T47D (cell line): ENCODE data around the gene ERMAP.
A peak's percentile ranks its signal among the peaks of the same experiment; 100 is the strongest.
"Not testable (repeated sequence)": the region's sequence is repeated elsewhere in the genome, so short reads cannot be mapped to it uniquely, and the experiment has no call there.

ENCODE experiments used
- DNase-seq, 2 experiments: peaks; one replicate each; pipeline versions ENCODE4 v3.0.0 to v3.0.0-alpha.2; 2011 to 2012; ENCODE audit warnings: low read depth in 1 of 2, low spot score in 1 of 2
- JUND ChIP-seq: IDR thresholded peaks from 2 replicates; pipeline ENCODE4 v1.6.1; 2012; ENCODE audit warnings: low read depth
- in situ Hi-C: cut with HindIII; loops from 2 replicates; pipeline ENCODE4 v1.10.0; 2016; ENCODE audit warnings: low sequenced_read_pairs, low pct_unique_long_range_greater_than_20kb

The ERMAP gene

GRCh38 chr1:42784946-42785693 lies 31.8 kb upstream of the ERMAP start, which contains the start of gene TMEM269:
Gene TMEM269, plus strand, starts transcription at chr1:42784991. Its CDS starts 4,903 bp downstream, at chr1:42789894.
- in situ Hi-C loops, result no loop called here
- no peak for TF ChIP-seq JUND
- no peak for DNase-seq

DNA sequence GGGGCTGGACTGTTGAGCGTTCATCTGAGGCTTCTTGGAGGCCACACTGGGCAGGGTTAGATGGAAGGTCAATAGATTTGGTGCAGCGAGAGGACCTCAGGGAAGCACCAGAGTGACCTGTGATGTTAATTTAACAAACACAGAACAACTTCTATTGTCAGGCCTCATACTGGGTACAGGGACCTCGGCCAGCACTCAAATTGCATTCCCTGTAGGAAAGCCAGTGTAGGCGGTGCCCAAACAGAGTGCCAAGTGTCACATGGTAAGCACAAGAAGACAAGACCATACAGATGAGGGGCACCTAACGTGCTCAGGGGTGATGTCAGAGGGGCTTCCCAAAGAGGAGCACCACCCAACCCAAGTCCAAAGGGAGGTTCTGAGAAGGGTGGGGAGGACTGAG lies 30.8 kb upstream of the ERMAP start:
- no peak for DNase-seq
- no peak for TF ChIP-seq JUND
- in situ Hi-C loops, result no loop called here

DNA sequence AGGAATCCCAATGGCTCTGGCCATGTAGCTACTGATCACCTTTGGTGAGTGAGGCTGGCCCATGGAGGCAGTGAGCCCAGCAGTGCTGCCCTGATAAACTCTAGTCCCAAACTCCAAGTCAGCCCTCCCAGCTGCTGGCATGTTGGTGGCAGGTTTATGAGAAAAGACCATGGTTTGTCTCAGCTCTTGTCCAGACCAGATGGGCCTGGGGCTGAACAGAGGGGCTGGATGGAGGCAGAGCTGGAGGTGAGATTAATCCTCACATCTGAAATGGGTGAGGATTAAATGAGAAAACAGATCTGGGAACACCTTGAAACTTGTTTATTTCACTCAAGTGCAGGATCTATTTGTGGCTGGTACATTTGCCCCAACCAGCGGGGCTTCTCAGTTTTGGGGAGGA lies 28.9 kb upstream of the ERMAP start:
- in situ Hi-C loops, result no loop called here
- no peak for DNase-seq
- TF ChIP-seq JUND, result no peak

GRCh38 chr1:42793824-42794223 lies 23.1 kb upstream of the ERMAP start:
- no peak for TF ChIP-seq JUND
- DNase-seq, result no peak
- in situ Hi-C loops, result no loop called here

GRCh38 chr1:42797414-42797813 lies 19.5 kb upstream of the ERMAP start:
- no peak for DNase-seq
- in situ Hi-C loops, result no loop called here
- no peak for TF ChIP-seq JUND

GRCh38 chr1:42797979-42798378 lies 18.9 kb upstream of the ERMAP start:
- no peak for TF ChIP-seq JUND
- in situ Hi-C loops, result no loop called here
- DNase-seq, result no peak

DNA sequence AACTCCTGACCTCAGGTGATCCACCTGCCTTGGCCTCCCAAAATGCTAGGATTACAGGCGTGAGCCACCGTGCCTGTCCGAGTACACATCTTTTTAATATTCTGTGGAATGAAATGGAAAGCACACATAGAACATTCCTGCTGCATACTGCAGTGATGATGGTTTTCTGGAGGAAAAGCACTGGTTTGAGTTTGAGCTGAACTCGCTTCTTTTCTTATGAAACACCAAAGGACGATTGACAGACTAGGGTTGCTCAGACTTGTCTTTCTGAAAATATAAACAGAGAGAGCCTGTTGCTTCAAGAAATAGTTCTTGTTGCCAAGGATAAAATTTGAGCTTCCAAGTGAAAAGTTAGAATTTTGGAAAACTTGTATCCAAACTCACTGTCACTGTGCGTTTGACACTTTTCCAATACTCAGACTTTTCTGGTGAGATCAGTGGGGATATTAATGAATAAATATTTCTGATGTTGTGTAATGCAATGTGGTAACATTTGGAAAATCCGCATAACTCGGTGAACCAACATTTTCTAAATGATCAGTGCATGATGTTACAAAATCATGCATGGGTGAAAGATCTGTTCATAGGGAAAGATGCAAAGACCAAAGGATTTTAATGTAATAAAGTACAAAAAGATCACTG lies 15.0 kb upstream of the ERMAP start:
- in situ Hi-C loops, result no loop called here
- no peak for DNase-seq
- TF ChIP-seq JUND, result no peak

- in situ Hi-C loops, result no loop called here
- TF ChIP-seq JUND, result no peak
- no peak for DNase-seq
These were observed 10.8 kb upstream of the ERMAP start for GRCh38 chr1:42806171-42806570.

- TF ChIP-seq JUND, result no peak
- in situ Hi-C loops, result no loop called here
- no peak for DNase-seq
These were observed 10.3 kb upstream of the ERMAP start for GRCh38 chr1:42806593-42806992.

DNA sequence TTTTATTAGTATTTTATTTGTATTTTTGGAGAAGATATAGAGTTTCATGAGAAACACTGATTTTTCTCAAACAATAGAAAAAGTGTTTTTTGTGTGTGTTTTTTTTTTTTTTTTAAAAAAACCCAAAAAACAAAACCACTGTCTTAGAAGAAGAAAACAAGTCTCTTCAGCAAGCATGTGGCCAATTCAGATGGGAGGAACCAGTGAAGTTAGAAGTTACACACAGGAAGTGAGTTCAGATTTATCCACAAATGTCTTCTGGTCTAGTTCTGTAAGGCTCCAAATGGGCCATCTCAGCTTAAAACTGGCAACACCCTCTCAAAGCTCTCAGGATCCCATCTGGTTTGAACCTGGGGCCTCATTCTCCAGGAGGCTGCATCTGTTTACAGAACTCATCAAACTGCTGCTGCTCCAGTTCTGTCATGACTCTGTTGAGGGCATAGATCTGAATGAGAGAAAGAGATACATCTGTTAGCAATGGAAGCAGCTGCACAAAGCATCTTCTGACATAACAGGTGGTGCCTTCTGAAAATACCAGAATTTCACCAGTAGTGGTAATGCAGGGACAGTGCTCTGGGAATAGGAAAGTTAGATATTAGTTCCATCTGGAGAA lies 9.8 kb upstream of the ERMAP start:
- DNase-seq, result no peak
- in situ Hi-C loops, result no loop called here
- TF ChIP-seq JUND, result no peak

DNA sequence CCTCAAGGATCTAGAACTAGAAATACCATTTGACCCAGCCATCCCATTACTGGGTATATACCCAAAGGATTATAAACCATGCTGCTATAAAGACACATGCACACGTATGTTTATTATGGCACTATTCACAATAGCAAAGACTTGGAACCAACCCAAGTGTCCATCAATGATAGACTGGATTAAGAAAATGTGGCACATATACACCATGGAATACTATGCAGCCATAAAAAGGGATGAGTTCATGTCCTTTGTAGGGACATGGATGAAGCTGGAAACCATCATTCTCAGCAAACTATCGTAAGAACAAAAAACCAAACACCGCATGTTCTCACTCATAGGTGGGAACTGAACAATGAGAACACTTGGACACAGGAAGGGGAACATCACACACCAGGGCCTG lies 2.1 kb upstream of the ERMAP start:
- not testable (repeated sequence) for DNase-seq

GRCh38 chr1:42815941-42816584 lies 859 bp upstream of the ERMAP start:
- no peak for TF ChIP-seq JUND
- in situ Hi-C loops, result no loop called here
- DNase-seq, result peak in 1 of 2 experiments; percentile 2

More for the DNA sequence above, 2.1 kb upstream of the ERMAP start:
- in situ Hi-C loops, result not testable (repeated sequence)

GRCh38 chr1:42817440-42817767 lies 482 bp downstream of the ERMAP start:
- in situ Hi-C loops, result no loop called here
- TF ChIP-seq JUND, result no peak
- no peak for DNase-seq
